NB4 (cell line): Measurements from ENCODE around the gene TMC8.

Source experiments
- DNase-seq: peaks from one replicate; pipeline ENCODE4 v3.0.0; 2010; ENCODE audit warnings: low read depth
- H3K4me3 ChIP-seq: one replicate; pipeline ENCODE4 v1.5.1; 2011; ENCODE audit warnings: mild to moderate bottlenecking, low read depth, low read length, moderate library complexity
- MYC ChIP-seq: IDR thresholded peaks from 2 replicates; pipeline ENCODE4 v1.6.1; 2011; ENCODE audit warnings: low read depth, low read length
- POLR2A ChIP-seq: IDR thresholded peaks from 2 replicates; pipeline ENCODE4 v1.6.1; 2011; ENCODE audit warnings: mild to moderate bottlenecking; ENCODE audit not compliant: insufficient read length; ENCODE audit errors: extremely low read depth
- TF ChIP-seq, protein P1 (sequence below): IDR thresholded peaks from 2 replicates; pipeline ENCODE4 v1.6.1; 2011; ENCODE audit warnings: low read depth, low read length
- TF ChIP-seq, protein P2 (sequence below): IDR thresholded peaks from one replicate; pipeline ENCODE4 v1.5.1; 2012; ENCODE audit warnings: low read depth, low read length

TMC8 gene

DNA sequence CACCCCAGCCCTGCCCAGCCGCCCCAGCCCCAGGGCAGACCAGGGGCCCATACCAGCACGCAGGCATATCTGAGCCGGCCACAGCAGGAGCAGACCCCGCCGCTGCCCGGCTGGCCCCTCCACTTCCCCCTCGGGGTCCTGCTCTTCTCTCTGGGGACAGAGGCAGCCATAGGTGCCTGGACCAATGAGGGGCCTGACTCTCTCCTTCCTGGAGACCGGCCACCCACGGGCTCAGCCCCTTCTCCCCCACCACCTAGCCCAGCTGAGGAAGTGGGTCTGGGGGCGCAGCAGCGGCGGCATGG, 5.8 kb upstream of the TMC8 start:
- no peak for DNase-seq
- H3K4me3 ChIP-seq, result peak overlapping the region; percentile 27
- TF ChIP-seq MYC (no peak), POLR2A (no peak)
- TF ChIP-seq, protein P1, sequence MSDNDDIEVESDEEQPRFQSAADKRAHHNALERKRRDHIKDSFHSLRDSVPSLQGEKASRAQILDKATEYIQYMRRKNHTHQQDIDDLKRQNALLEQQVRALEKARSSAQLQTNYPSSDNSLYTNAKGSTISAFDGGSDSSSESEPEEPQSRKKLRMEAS, result no peak
- TF ChIP-seq, protein P2, sequence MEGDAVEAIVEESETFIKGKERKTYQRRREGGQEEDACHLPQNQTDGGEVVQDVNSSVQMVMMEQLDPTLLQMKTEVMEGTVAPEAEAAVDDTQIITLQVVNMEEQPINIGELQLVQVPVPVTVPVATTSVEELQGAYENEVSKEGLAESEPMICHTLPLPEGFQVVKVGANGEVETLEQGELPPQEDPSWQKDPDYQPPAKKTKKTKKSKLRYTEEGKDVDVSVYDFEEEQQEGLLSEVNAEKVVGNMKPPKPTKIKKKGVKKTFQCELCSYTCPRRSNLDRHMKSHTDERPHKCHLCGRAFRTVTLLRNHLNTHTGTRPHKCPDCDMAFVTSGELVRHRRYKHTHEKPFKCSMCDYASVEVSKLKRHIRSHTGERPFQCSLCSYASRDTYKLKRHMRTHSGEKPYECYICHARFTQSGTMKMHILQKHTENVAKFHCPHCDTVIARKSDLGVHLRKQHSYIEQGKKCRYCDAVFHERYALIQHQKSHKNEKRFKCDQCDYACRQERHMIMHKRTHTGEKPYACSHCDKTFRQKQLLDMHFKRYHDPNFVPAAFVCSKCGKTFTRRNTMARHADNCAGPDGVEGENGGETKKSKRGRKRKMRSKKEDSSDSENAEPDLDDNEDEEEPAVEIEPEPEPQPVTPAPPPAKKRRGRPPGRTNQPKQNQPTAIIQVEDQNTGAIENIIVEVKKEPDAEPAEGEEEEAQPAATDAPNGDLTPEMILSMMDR, result no peak

DNA sequence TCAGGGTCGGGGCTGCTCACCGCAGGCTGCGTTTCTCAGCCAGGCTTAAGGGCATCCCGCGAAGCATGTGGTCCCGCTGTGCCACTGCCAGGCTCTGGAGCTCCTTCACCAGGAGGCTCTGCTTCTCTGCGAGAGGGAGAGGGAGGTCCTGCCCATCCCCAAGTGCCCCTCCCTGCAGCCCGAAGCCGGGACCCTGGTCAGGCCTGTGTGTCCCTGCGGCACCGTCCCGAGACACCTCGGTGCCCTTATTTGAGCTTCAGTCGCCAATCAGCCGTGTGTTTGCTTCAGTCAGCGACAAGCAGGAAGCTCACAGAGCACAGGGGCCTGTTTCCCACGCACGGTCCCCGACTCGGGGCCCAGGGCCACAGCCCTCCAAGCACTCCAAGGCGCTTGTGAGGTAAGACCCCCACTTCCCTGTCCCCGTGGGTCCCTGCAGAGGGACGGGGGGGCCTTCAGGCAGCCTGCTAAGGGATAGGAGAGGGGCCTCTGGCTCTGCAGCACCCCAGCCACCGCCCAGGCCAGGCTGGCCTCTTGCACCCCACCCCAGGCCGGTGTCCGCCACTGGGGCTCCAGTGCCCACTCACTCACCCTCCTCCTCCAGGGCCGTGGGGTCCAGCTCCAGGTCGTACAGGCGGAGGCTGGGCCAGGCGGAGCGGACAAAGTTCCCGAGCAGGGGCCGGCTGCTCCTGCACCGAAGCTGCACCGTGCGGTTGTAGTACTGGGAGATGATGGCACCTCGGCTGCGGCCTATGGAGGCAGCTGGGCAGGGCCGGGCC, 5.2 kb upstream of the TMC8 start:
- peak overlapping the region; percentile 27 for H3K4me3 ChIP-seq
- DNase-seq, result no peak
- TF ChIP-seq MYC (no peak), POLR2A (no peak)
- TF ChIP-seq, protein P2, result no peak
- TF ChIP-seq, protein P1, result no peak

DNA sequence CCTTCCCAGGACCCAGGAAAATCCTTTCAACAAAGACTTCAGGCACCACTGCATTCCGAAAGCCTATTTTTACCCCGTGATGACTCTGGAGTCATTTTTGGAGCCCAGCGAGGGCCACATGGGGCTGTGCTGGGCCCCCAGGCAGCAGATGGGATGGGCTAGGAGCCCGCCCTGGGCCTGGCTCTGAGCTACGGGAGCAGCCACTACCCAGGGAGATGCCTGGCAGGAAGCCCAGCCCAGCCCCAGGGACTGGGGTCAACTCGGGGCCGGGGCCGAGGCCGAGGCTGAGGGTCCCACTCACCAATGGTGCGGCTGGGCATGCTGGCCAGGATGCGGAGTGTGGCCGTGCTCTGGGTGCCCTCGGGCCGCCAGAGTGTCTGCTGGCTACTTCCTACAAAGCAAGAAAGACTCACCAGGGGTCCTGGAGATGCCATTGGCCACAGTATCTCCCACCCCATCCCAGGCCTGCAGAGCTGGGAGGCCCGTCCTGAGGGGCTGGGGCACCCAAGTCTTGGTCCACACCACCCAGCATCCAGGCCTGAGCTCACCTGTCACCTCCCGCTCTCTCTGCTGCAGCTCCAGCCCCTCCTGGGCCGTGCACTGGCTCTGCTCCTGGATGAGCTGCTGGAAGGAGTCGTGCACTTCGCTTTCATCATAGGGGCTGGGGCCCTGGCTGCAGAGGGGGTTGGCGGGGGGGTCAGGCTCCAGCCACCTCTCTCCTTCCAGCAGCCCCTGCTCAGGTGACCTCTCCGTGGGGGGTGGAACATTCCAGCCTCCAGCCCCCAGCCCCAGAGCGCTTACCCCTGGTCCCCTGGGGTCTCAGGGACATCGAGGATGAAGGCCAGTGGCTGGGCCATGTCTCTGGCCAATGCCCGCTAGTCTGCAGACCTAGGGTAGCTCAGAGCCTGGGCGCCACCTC, 4.3 kb upstream of the TMC8 start:
- DNase-seq, result no peak
- TF ChIP-seq MYC (no peak), POLR2A (no peak)
- TF ChIP-seq, protein P1, result no peak
- TF ChIP-seq, protein P2, result no peak
- H3K4me3 ChIP-seq, result peak overlapping the region; percentile 70

DNA sequence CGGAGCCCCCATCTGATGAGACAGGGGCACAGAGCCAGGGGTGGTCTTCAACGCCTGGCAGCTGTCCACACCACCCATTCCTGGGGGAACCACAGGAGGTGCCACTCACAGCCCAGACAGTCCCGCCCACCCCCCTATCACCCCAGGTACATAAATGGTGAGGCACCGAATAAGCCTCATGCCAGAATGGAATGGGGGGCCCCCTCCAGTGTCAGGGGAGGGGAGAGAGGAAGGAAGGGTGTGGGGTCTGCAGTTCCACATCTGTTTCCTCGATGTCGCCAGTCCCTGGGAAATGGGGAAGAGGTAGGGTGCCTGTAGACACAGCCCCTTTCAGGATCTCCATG, 3.7 kb upstream of the TMC8 start:
- DNase-seq, result no peak
- peak overlapping the region; percentile 70 for H3K4me3 ChIP-seq
- TF ChIP-seq POLR2A (no peak), MYC (no peak)
- TF ChIP-seq, protein P2, result no peak
- TF ChIP-seq, protein P1, result no peak

DNA sequence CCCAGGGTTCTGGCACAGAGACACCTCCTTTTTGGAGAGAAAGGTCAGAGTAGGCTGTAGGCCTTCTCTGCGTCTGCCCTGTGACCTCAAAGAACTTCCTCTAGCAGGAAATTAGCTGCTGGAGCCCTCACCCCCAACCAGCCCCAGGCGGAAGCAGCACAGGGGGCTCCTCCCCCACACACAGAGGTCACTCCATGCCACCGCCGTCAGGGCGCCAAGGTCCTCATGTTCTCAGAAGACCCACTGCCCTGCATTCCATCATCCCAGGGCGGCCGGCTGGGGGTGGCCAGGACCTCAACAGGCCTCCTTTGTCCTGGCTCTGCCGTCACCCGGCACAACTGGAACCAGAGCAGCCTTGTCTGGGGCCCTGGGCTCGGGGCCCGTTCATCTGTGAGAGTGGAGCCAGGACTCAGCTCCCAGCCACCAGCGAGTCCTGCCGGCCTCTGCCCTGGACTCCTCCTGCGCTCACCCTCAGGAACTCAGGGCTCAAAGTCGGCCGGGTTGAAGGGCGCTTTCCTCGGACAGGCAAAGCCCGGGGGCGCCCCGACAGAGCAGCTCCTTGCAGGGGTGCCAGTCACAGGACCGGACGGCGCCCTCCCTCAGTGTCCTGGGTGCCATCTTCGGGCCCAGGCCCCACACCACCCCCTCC, 3.2 kb upstream of the TMC8 start:
- TF ChIP-seq, protein P2, result no peak
- peak; percentile 41 for TF ChIP-seq POLR2A
- TF ChIP-seq, protein P1, result peak; percentile 61
- TF ChIP-seq MYC, result peak; percentile 49; the same call in 1 of the 2 replicates
- peak; percentile 91 for DNase-seq
- peak overlapping the region; percentile 70 for H3K4me3 ChIP-seq
